ENCODE measurements around the gene ZKSCAN8. TPM values are rescaled to one million over a fixed set of nuclear protein-coding genes. Genes with fewer than 3 reads are reported as not detected.

ZKSCAN8 gene
- 10.5 and 11.2 TPM in 2 replicates for total RNA-seq (ENCODE audit: low replicate concordance)

GRCh38 chr6:28141500-28142329 is at the start of gene ZKSCAN8:
TSS of gene ZKSCAN8 (plus strand) at chr6:28141883. CDS start at chr6:28148408, 6,525 bp downstream.

GRCh38 chr6:28124350-28124970 is 17.2 kb upstream of the ZKSCAN8 start, which contains the start of gene ZSCAN16:
TSS of gene ZSCAN16 (plus strand) at chr6:28124609. CDS start at chr6:28125444, 835 bp downstream.

Other genes with a start within 250 kb of the ZKSCAN8 start
- gene OR2B2, start 229.5 kb upstream of the ZKSCAN8 start, total RNA-seq (ENCODE audit: low replicate concordance) = not detected in 2 replicates
- gene OR2B6, start 184.6 kb upstream of the ZKSCAN8 start, total RNA-seq (ENCODE audit: low replicate concordance) = not detected in 2 replicates
- 0.30 and 0.47 TPM in 2 replicates for gene ZNF165, start 61.3 kb upstream of the ZKSCAN8 start, total RNA-seq (ENCODE audit: low replicate concordance)
- gene ZSCAN16, start 17.3 kb upstream of the ZKSCAN8 start, total RNA-seq (ENCODE audit: low replicate concordance) = 0.82 and 2.7 TPM in 2 replicates
- gene ZSCAN9, start 83.4 kb downstream of the ZKSCAN8 start, total RNA-seq (ENCODE audit: low replicate concordance) = 4.2 and 9.8 TPM in 2 replicates
- 3.7 and 5.3 TPM in 2 replicates for gene ZKSCAN4, start 110.4 kb downstream of the ZKSCAN8 start, total RNA-seq (ENCODE audit: low replicate concordance)
- gene NKAPL, start 117.4 kb downstream of the ZKSCAN8 start, total RNA-seq (ENCODE audit: low replicate concordance) = 0.75 and 1.4 TPM in 2 replicates
- gene ZSCAN26, start 125.3 kb downstream of the ZKSCAN8 start, total RNA-seq (ENCODE audit: low replicate concordance) = 11.5 and 12.0 TPM in 2 replicates
- gene PGBD1, start 139.7 kb downstream of the ZKSCAN8 start, total RNA-seq (ENCODE audit: low replicate concordance) = 1.9 and 4.3 TPM in 2 replicates
- gene ZSCAN31, start 194.3 kb downstream of the ZKSCAN8 start, total RNA-seq (ENCODE audit: low replicate concordance) = 16.8 and 21.2 TPM in 2 replicates
- 4.6 and 5.2 TPM in 2 replicates for gene ZKSCAN3, start 208.1 kb downstream of the ZKSCAN8 start, total RNA-seq (ENCODE audit: low replicate concordance)